ENCODE results near the gene INTS2. TPM values are rescaled to one million over a fixed set of nuclear protein-coding genes. Genes with fewer than 3 reads are reported as not detected.
A peak's percentile ranks its signal among the peaks of the same experiment; 100 is the strongest.

The INTS2 gene
- polyA plus RNA-seq, 2 of the 4 experiments (the other 2 are of a cell fraction), result 14.0 to 35.0 TPM

DNA sequence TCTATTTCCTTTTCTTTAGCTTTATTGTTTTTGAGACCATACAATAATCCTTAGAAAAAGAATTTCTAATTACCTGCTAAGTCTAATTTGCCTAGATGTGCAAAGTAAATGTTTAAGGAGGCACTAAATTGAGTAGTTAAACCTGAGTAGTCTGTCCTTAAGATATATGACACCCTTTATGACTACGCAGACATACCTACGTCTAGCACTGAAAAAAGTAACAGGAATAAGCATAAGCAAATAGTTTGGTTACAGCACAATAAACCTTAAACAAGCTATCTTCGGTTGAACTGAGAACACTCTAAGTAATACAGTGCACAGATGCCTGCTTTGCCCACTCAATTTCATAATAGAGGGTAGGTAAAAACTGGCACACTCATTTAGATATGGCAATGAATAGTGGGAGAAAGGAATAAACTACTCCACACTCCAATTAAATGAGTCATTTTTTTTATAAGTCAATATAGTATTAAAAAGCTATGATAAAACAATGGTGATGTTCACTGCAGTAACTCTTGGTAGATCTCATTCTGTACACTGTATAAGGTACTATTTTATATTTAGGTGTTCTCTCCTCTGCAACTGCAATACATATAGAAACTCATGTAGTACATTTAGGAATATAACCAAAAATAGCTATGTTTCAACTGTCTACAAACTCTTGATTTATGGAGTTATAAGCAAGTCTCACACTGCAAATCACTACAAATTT, 19.7 kb upstream of the INTS2 start:
- DNase-seq (ENCODE audit: low read depth in 1 of 2, low spot score in 1 of 2), result no peak
- WGBS (ENCODE audit: missing lambda C conversion rate), result 76% methylated on average over 3 of the region's 3 CpGs
- H3K4me2 ChIP-seq, result no peak overlapping the region
- no peak overlapping the region for H3K4me3 ChIP-seq
- POLR2A ChIA-PET, result no interaction called here
- TF ChIP-seq KDM1A (IDR thresholded peaks at IDR 0.05; ENCODE audit: low read depth) (no peak), CBX8 (IDR thresholded peaks at IDR 0.05) (no peak), POLR2AphosphoS2 (conservative IDR thresholded peaks at IDR 0.05; ENCODE audit: low read length) (no peak), CHD4 (IDR thresholded peaks at IDR 0.05; ENCODE audit: borderline replicate concordance) (no peak), FOXS1 (CRISPR knock-in tag; IDR thresholded peaks at IDR 0.05) (no peak), BHLHE40 (IDR thresholded peaks at IDR 0.05; ENCODE audit: low read depth, low read length) (no peak), PHF8 (IDR thresholded peaks at IDR 0.05; ENCODE audit: borderline replicate concordance, low read depth) (no peak), TP53 (CRISPR knock-in tag; IDR thresholded peaks at IDR 0.05) (no peak)
- TF ChIP-seq, protein P1, sequence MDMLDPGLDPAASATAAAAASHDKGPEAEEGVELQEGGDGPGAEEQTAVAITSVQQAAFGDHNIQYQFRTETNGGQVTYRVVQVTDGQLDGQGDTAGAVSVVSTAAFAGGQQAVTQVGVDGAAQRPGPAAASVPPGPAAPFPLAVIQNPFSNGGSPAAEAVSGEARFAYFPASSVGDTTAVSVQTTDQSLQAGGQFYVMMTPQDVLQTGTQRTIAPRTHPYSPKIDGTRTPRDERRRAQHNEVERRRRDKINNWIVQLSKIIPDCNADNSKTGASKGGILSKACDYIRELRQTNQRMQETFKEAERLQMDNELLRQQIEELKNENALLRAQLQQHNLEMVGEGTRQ (IDR thresholded peaks at IDR 0.05), result no peak
- TF ChIP-seq, protein P2, sequence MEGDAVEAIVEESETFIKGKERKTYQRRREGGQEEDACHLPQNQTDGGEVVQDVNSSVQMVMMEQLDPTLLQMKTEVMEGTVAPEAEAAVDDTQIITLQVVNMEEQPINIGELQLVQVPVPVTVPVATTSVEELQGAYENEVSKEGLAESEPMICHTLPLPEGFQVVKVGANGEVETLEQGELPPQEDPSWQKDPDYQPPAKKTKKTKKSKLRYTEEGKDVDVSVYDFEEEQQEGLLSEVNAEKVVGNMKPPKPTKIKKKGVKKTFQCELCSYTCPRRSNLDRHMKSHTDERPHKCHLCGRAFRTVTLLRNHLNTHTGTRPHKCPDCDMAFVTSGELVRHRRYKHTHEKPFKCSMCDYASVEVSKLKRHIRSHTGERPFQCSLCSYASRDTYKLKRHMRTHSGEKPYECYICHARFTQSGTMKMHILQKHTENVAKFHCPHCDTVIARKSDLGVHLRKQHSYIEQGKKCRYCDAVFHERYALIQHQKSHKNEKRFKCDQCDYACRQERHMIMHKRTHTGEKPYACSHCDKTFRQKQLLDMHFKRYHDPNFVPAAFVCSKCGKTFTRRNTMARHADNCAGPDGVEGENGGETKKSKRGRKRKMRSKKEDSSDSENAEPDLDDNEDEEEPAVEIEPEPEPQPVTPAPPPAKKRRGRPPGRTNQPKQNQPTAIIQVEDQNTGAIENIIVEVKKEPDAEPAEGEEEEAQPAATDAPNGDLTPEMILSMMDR (IDR thresholded peaks at IDR 0.05), result no peak
- TF ChIP-seq, protein P3, sequence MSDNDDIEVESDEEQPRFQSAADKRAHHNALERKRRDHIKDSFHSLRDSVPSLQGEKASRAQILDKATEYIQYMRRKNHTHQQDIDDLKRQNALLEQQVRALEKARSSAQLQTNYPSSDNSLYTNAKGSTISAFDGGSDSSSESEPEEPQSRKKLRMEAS (IDR thresholded peaks at IDR 0.05), result no peak
- no peak overlapping the region for H3K27ac ChIP-seq
- no peaks in the 10 kb centered on the region for H3K9me3 ChIP-seq
- peak; percentile 13 for FAIRE-seq
- CTCF ChIA-PET, result interaction anchor here (0.9 to 1.5 kb wide), 3 partner anchors 30 to 162 kb away, joined by 3 to 7 read pairs (median 3); no protein-coding TSS in a partner anchor
- peak in 1 of 2 experiments; percentile 22; a peak in 2 of 6 replicates for ATAC-seq
- 0 out of 3 replicates have a peak, but pooled peaks cover 5% of the 10 kb centered on the region for H3K4me1 ChIP-seq

DNA sequence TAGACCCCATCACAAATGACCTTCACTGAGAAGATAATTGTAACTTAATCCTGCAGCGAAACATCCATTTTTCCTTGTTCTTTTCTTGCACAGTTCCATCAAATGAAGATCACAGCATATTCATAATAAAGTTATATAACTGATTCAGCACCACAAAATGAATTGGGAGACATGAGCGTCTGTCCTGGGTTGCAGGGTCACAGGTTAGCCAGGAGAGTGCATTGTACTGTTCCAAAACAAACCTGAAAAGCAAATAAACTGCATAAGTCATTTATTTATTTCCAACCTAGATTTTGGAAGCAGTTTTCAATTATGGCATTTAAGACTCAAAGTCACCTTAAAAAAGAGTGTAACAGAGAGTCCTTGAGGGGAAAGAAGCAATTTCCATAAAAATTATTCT, 18.6 kb upstream of the INTS2 start:
- ChIA-PET CTCF (interaction anchor here (1.4 to 1.8 kb wide), 2 partner anchors 11 to 163 kb away, joined by 3 to 7 read pairs; no protein-coding TSS in a partner anchor), POLR2A (no interaction called here)
- ATAC-seq (no peak), FAIRE-seq (no peak), DNase-seq (ENCODE audit: low read depth in 1 of 2, low spot score in 1 of 2) (no peak)
- no peak overlapping the region for H3K4me2 ChIP-seq
- 58% methylated on average over 2 of the region's 2 CpGs for WGBS (ENCODE audit: missing lambda C conversion rate)
- no peaks in the 10 kb centered on the region for H3K9me3 ChIP-seq
- H3K4me1 ChIP-seq, result 0 out of 3 replicates have a peak, but pooled peaks cover 5% of the 10 kb centered on the region
- TF ChIP-seq ZFP36 (IDR thresholded peaks at IDR 0.05; ENCODE audit: borderline replicate concordance, partially characterized antibody), result no peak
- no peak for TF ChIP-seq RARB (CRISPR knock-in tag; IDR thresholded peaks at IDR 0.05)
- no peak for TF ChIP-seq RCOR1 (IDR thresholded peaks at IDR 0.05; ENCODE audit: low read depth, low read length)
- no peak for TF ChIP-seq GATA3 (IDR thresholded peaks at IDR 0.05; ENCODE audit: borderline replicate concordance)
- TF ChIP-seq, protein P4, sequence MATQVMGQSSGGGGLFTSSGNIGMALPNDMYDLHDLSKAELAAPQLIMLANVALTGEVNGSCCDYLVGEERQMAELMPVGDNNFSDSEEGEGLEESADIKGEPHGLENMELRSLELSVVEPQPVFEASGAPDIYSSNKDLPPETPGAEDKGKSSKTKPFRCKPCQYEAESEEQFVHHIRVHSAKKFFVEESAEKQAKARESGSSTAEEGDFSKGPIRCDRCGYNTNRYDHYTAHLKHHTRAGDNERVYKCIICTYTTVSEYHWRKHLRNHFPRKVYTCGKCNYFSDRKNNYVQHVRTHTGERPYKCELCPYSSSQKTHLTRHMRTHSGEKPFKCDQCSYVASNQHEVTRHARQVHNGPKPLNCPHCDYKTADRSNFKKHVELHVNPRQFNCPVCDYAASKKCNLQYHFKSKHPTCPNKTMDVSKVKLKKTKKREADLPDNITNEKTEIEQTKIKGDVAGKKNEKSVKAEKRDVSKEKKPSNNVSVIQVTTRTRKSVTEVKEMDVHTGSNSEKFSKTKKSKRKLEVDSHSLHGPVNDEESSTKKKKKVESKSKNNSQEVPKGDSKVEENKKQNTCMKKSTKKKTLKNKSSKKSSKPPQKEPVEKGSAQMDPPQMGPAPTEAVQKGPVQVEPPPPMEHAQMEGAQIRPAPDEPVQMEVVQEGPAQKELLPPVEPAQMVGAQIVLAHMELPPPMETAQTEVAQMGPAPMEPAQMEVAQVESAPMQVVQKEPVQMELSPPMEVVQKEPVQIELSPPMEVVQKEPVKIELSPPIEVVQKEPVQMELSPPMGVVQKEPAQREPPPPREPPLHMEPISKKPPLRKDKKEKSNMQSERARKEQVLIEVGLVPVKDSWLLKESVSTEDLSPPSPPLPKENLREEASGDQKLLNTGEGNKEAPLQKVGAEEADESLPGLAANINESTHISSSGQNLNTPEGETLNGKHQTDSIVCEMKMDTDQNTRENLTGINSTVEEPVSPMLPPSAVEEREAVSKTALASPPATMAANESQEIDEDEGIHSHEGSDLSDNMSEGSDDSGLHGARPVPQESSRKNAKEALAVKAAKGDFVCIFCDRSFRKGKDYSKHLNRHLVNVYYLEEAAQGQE (IDR thresholded peaks at IDR 0.05), result no peak
- TF ChIP-seq CBX2 (IDR thresholded peaks at IDR 0.05; ENCODE audit: borderline replicate concordance, low read depth), result no peak
- TF ChIP-seq ZSCAN20 (CRISPR knock-in tag; IDR thresholded peaks at IDR 0.05), result no peak
- TF ChIP-seq JUN (IDR thresholded peaks at IDR 0.05), result no peak
- no peak overlapping the region for H3K4me3 ChIP-seq
- no peak overlapping the region for H3K27ac ChIP-seq
